Measurements from ENCODE around the gene SERPINE2.

SERPINE2 gene

DNA sequence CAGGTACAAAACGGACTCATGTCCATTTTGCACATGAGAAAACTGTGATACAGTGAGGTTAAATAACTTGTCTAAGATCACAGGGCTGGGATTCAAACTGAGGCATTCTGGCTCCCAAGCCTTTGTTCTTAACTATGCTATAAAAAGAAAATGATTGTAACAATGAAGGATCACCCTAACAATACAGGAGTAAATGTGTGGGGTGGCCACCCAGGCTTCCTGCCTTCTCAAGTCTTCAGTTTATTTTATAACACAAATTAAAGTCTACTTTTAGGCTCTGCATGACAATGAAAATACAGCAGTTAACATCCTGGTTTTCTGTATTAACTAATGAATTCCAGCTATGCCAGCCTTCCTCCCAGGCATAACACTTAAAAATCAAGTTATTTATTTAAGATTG lies 101.6 kb downstream of the SERPINE2 start:
- no peak for FAIRE-seq

DNA sequence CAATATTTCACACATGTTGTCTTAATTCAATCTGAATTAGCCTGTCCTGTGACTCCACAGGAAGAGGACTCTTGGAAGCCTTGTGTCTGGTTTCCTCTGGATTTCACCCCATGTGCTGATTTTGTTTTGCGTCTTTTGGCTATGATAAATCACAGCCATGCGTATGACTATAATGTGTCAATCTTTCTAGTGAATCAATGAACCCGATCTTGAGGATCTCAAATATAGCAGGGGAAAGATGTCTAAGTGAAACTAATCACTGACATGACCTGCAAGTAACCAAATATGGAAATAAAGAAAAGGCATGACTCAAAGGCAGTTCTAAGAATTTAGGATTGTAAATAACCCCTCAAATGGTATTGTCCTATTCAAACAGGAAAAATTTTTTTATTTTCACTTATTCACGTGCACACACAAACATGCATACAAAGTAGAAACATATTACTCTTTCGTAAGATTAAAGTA lies 102.2 kb downstream of the SERPINE2 start:
- no peak for FAIRE-seq

DNA sequence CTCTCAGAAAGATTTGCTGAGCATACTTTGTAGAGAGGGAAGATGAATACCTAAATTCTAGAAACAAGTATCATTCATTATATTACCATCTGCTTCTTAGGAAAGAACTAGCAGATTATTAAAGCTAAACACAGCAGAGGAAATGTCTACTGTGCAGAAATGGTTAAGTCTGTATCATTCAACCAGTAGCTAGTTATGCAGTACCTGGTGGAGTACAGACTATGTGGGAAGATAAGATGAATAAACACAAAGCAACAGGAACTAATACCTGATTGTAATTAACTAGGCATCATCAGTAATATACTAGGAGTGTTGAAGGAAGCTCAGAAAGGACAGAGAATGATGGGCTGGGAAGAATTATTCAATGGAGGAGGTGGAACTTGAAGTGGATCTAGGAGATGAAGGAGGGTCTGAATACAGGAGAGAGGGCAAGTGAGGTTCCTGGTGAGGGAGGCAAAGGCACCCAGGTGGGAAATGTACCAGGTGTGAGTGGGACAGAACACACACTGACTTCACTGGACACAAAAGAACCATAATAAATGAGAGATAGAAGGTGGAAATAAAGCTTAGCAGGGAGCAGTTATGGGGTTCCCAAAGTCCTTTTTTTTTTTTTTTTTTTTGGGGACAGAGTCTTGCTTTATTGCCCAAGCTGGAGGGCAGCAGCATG lies 103.5 kb downstream of the SERPINE2 start:
- no peak for FAIRE-seq

DNA sequence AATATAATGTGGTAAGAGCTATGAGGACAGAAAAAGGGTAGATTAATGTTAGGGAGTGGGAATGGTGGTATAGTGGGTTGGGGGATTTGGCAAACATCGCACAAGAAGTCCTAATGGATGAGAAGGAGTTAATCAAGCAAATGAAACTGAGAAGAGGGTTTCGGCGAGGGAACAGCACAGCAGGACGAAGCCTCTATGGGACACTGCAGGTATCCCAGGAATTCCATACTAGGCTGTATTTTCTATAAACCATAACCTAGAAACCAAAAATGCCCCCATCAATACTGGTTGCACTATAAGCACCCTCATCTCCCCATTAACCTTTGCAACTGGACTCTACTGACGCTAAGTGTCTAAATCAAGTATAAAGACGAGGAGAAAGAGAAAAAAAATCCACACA lies 104.2 kb downstream of the SERPINE2 start:
- FAIRE-seq: no peak

DNA sequence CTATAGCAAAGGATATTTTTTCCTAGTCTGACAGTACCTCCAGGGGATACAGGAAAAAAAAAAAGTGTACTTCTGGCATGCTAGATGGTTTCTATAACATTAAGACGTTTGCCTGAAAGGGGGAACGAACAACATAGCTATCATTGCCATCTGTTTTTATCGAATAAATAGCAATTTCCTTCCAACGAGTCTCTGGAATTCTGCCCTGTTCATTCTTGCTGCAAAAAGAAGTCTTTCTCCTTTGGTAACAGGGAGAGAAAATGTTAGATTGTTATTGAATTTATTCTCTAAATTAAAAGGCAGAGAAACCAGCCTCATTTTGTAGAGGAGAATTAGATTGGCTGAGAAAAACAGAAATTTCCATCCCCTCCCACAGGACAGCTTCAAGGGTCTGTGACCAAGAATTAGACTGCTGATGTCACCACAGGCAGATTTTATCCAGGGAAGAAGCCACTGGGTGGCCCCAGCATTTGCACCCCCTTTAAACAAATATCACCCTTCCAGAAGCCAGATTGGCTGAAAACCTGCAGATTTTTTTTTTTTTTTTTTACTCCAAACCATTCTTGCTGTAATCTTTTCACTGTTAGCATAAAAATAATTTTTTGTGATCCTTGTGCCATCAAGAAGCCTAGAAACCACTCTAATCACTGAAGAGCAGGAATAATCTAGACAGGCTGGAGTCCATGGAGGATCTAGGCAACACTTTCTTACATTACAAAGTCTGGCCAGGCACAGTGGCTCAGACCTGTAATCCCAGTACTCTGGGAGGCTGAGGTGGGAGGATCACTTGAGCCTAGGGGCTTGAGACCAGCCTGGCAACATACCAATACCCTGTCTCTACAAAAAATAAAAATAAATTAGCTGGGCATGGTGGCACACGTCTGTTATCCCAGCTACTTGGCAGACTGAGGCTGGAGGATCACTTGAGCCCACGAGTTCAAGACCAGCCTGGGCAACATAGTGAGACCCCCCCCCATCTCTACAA lies 106.0 kb downstream of the SERPINE2 start:
- no peak for FAIRE-seq

DNA sequence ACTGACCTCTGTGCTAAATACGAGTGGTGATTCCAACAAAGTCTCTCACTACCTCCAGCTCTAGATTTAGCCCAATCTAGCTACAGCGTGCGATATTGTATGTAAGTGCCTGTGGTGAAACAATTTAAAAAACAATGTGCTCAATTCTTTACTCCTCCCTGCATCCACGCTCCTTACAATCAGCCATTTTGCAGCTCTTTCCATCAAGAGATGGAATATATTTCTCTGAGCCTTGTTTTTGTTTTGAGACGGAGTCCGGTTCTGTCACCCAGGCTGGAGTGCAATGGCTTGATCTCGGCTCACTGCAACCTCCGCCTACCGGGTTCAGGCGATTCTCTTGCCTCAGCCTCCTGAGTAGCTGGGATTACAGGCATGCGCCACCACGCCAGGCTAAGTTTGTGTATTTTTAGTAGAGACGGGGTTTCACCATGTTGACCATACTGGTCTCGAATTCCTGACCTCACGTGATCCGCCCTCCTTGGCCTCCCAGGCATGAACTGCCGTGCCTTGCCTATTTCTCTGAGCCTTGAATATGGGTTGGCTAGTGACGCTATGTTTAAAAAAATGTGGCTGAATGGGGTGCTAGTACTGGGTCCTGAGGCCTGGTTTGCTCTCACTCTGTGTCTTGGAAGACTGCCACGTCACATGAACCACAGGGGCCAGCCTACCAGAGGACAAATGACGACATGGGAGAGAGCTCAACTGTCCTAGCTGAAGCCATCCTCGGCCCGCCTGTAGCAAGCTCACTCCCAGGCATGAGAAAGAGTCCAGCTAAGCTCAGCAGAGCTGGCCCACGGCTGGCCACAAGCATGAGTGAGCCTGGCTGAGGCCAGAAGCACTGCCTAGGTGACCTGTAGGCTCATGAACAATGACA lies 108.7 kb downstream of the SERPINE2 start:
- FAIRE-seq: no peak

DNA sequence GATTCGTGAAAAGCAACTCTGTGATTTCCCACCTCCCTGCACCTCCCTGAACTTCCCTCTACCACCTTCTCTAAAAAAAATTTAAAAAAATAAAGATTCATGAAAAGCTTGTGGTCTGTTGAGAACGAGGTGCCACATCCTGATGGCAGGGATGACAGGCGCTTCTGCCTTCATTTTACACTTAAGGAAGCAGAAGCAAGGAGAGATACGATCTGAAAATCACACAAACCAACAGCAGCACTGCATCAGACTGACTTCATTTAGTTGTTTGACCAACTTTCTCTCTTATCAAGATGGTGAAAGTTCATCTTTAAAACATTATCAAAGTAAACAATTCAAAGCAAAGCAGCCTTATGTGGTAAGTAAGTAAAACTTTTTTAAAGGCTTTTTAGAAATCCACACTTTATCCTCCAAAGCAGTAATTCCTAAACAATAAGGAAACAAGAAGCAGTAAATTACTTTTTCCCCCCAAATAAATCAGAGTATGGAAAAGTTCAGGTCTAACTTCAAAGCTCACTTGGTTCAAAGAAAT lies 109.4 kb downstream of the SERPINE2 start:
- no peak for FAIRE-seq

DNA sequence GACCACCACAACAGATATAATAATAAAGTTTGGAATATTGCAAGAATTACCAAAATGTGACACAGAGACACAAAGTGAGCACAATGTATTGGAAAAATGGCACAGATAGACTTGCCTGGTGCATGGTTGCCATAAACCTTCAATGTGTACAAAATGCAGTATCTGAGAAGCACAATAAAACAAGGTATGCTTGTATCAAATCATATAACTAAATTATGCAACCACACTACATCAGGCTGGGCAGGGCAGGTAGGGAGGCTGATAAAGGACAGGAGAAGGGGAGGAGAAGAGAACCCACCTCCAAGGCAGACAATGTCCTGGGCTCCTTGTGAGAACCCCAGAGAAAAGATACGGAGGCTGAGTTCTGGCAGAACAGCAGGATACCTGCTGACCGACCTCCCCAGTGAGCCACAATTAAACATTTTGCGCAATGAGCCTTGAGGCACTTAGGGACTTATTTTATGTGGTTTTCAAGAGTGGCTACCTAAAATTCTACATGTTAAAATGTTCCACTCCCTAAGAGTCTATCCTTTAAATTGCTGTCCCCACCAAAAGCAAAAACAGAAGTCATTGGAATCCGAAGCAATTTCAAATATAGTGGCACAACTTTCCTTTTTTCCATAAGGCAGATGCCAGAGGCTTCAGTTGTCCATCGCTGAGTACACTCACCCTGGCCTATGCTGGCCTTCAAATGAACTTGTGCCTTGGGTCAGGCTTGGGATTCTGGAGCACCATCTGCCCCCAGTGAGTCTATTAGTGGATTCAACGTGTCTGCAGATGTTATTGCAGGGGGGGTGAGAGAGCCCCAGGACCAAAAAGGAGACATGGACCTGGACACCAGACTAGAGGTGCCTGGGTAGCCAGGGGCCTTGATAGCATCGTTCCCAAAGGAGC lies 110.7 kb downstream of the SERPINE2 start:
- no peak for FAIRE-seq

DNA sequence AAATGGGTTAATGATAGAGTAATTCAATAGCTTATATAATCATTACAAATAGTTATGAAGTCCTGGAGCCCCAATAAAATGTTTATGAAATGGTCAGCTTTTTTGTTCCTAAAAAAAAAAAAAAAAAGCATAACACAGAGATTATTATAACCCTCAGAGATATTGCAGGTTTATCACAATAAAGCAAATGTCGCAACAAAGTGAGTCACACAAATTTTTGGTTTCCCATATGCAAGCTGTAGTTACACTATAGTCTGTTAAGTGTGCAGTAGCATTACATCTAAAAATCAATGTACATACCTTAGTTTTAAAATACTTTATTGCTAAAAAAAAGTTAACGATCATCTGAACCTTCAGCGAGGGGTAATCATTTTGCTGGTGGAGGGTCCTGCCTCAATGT lies 114.0 kb downstream of the SERPINE2 start:
- FAIRE-seq: no peak
